ENCODE results near the gene IDI1. TPM values are rescaled to one million over a fixed set of nuclear protein-coding genes. Genes with fewer than 3 reads are reported as not detected.
A peak's percentile ranks its signal among the peaks of the same experiment; 100 is the strongest.

Gene IDI1
- total and polyA plus RNA-seq, 2 of the 13 experiments (the other 11 are each of a cell fraction or from before 2014, with no cell fraction given): 44.4 to 145 TPM

- no peak for TF ChIP-seq FOXA1 (IDR thresholded peaks at IDR 0.05)
- no peak for TF ChIP-seq FOXA1 (CRISPR knock-in tag; IDR thresholded peaks at IDR 0.05)
- TF ChIP-seq NR2F6 (IDR thresholded peaks at IDR 0.05): no peak
- TF ChIP-seq NR2F6 (CRISPR knock-in tag; IDR thresholded peaks at IDR 0.05): no peak
- TF ChIP-seq CEBPG (CRISPR knock-in tag; IDR thresholded peaks at IDR 0.05): no peak
Observed at GRCh38 chr10:1078668-1079067, 29.7 kb upstream of the IDI1 start (continued).

- Histone ChIP-seq H3K9me3 (ENCODE audit: low read length) (no peaks in the 10 kb centered on the region), H3K27ac (ENCODE audit: extremely low read length, insufficient read depth, low read length) (no peak overlapping the region), H2AFZ (ENCODE audit: low read length) (no peak overlapping the region), H3K27me3 (ENCODE audit: control insufficient read depth in 1 of 2, insufficient read depth in 2 of 2, low read length in 2 of 2) (no peaks in the 10 kb centered on the region), H3K36me3 (replicated peaks in 1 of 2; ENCODE audit: control insufficient read depth in 1 of 2, insufficient read depth in 2 of 2, low read length in 2 of 2) (peaks cover 9 to 30% of the 10 kb centered on the region in 2 experiments; a peak in 3 of 5 replicates), H3K4me1 (ENCODE audit: insufficient read depth, low read length) (no peaks in the 10 kb centered on the region), H3K79me2 (ENCODE audit: insufficient read depth, low read length) (peaks cover 4% of the 10 kb centered on the region), H3K9ac (ENCODE audit: insufficient read depth, low read depth, low read length) (no peak overlapping the region), H3K4me2 (ENCODE audit: low read depth, low read length) (no peak overlapping the region), H4K20me1 (ENCODE audit: insufficient read depth, low read length) (no peaks in the 10 kb centered on the region), H3K4me3 (replicated peaks in 1 of 3; ENCODE audit: insufficient read depth in 1 of 3, low read depth in 2 of 3, low read length in 3 of 3) (no peak overlapping the region)
- DNase-seq (ENCODE audit: low spot score) (no peak), FAIRE-seq (no peak), ATAC-seq (0 out of 3 replicates have a peak, but pooled peaks have one; percentile 36)
- 95% methylated on average over 18 of the region's 18 CpGs for WGBS (ENCODE audit: low lambda C conversion rate)
- intact Hi-C loops (cut with micrococcal nuclease; ENCODE audit: unreplicated experiment) (no loop called here), in situ Hi-C loops (cut with HindIII; ENCODE audit: extremely low pct_ligation_motif_present, low pct_unique_long_range_greater_than_20kb) (no loop called here)
- POLR2A ChIA-PET: no interaction called here
- CTCF ChIA-PET (ENCODE audit: low intra/inter-chr PET ratio, low total read pairs): no interaction called here
- no TSS peak for BruUV-seq (replicated peaks)
- TF ChIP-seq CTCF (CRISPR knock-in tag; IDR thresholded peaks at IDR 0.05): peak; percentile 31; the same call in 1 of the 2 replicates
- TF ChIP-seq MTF2 (CRISPR knock-in tag; IDR thresholded peaks at IDR 0.05; ENCODE audit: borderline replicate concordance): no peak
- TF ChIP-seq ZNF644 (CRISPR knock-in tag; IDR thresholded peaks at IDR 0.05; ENCODE audit: low read depth): no peak
- TF ChIP-seq ZBTB3 (CRISPR knock-in tag; IDR thresholded peaks at IDR 0.05; ENCODE audit: borderline replicate concordance, low read depth): no peak
- no peak for TF ChIP-seq BRF2 (CRISPR knock-in tag; IDR thresholded peaks at IDR 0.05)
- TF ChIP-seq STAG1 (CRISPR knock-in tag; IDR thresholded peaks at IDR 0.05): peak; percentile 61
- no peak for TF ChIP-seq DMAP1 (CRISPR knock-in tag; IDR thresholded peaks at IDR 0.05)
- no peak for TF ChIP-seq ZNF124 (CRISPR knock-in tag; IDR thresholded peaks at IDR 0.05)
- TF ChIP-seq HMGXB3 (CRISPR knock-in tag; IDR thresholded peaks at IDR 0.05; ENCODE audit: borderline replicate concordance): no peak
- no peak for TF ChIP-seq PPARG (CRISPR knock-in tag; conservative IDR thresholded peaks at IDR 0.05)
- TF ChIP-seq ZNF569 (CRISPR knock-in tag; IDR thresholded peaks at IDR 0.05; ENCODE audit: borderline replicate concordance): no peak
- TF ChIP-seq ZNF263 (CRISPR knock-in tag; IDR thresholded peaks at IDR 0.05): no peak
- TF ChIP-seq MNT (IDR thresholded peaks at IDR 0.05): no peak
Observed at GRCh38 chr10:1074748-1075308, 25.9 kb upstream of the IDI1 start.
